ENCODE data around the gene PAXX. TPM values are rescaled to one million over a fixed set of nuclear protein-coding genes. Genes with fewer than 3 reads are reported as not detected.

Gene PAXX
- total RNA-seq, 2 donors from 2014 or later: 49.9 to 57.3 TPM

DNA sequence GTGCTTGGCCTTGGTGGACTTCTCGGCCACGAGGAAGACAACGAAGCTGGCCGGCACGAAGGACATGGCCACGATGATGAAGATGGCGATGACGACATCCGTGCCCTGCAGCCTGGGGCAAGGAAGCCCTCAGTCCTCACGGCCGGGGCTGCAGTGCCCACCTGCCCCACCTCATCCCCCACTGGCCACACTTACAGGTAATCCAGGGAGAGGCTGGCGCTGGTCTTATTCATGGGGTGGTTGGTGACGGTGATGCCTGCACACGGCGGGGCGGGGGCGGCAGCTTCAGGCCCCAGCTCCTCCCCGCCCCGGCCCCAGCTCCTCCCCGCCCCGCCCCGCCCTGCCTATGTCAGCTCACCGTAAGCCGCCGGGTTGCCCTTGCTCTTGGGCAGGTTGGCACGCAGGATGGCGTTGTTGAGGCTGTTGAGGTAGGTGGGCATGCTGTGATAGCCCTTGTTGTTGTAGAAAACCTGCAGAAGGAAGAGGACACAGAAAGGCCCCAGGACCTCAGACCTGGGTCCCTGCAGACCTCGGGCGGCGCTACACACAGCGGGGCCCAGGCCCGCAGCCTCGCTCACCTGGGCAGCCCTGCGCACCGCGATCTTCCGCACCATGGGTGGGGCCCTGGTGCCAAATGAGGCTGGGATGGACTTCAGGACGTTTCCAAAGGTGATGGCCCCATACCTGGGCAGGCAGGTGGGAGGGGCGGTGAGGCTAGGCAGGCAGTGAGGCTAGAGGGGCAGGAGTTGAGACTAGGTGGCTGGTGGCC lies 19.9 kb downstream of the PAXX start:
- no peak for TF ChIP-seq CTCF (IDR thresholded peaks at IDR 0.05)
- Histone ChIP-seq H3K27ac (no peak overlapping the region), H3K36me3 (peaks cover 21% of the 10 kb centered on the region), H3K4me1 (ENCODE audit: control insufficient read depth in 1 of 2, low read depth in 2 of 2) (no peaks in the 10 kb centered on the region), H3K9me3 (no peaks in the 10 kb centered on the region), H3K4me3 (no peak overlapping the region), H3K27me3 (replicated peaks; ENCODE audit: insufficient read depth) (no peaks in the 10 kb centered on the region)
- ATAC-seq (ENCODE audit: insufficient number of reproducible peaks, low FRiP score, low read depth) (no peak), DNase-seq (ENCODE audit: low spot score) (no peak)

GRCh38 chr9:137012694-137013570 lies 20.7 kb downstream of the PAXX start:
- Histone ChIP-seq H3K4me1 (ENCODE audit: control insufficient read depth in 1 of 2, low read depth in 2 of 2) (no peaks in the 10 kb centered on the region), H3K9me3 (no peaks in the 10 kb centered on the region), H3K4me3 (no peak overlapping the region), H3K36me3 (peaks cover 29% of the 10 kb centered on the region), H3K27ac (no peak overlapping the region), H3K27me3 (replicated peaks; ENCODE audit: insufficient read depth) (no peaks in the 10 kb centered on the region)
- no peak for ATAC-seq (ENCODE audit: insufficient number of reproducible peaks, low FRiP score, low read depth)
- no peak for DNase-seq (ENCODE audit: low spot score)
- no peak for TF ChIP-seq CTCF (IDR thresholded peaks at IDR 0.05)

GRCh38 chr9:137013571-137013940 lies 21.3 kb downstream of the PAXX start:
- no peak overlapping the region for H3K27ac ChIP-seq
- H3K4me1 ChIP-seq (ENCODE audit: control insufficient read depth in 1 of 2, low read depth in 2 of 2): no peaks in the 10 kb centered on the region
- H3K9me3 ChIP-seq: no peaks in the 10 kb centered on the region
- DNase-seq (ENCODE audit: low spot score) (no peak), ATAC-seq (ENCODE audit: insufficient number of reproducible peaks, low FRiP score, low read depth) (no peak)
- H3K36me3 ChIP-seq: peaks cover 31% of the 10 kb centered on the region
- H3K27me3 ChIP-seq (replicated peaks; ENCODE audit: insufficient read depth): no peaks in the 10 kb centered on the region
- no peak for TF ChIP-seq CTCF (IDR thresholded peaks at IDR 0.05)
- H3K4me3 ChIP-seq: no peak overlapping the region

DNA sequence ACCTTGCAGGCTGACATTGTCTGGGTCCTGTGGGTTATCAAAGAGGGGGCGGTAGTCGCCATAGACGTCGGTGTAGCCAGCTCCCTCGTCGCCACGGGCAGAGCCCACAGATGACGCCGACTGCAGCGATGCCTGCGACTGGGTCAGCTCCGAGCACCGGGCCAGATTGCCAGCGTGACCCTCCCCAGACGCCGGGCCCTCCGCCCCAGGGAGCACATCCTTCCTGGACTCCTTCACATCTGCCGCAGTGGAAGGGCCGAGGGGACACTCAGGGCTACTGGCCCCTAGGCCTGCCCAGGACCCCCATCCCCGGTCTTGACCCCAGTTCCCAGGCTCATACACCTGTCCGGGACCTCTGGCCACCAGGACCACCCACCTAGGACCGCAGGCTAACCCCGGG lies 21.9 kb downstream of the PAXX start:
- Histone ChIP-seq H3K27ac (no peak overlapping the region), H3K9me3 (no peaks in the 10 kb centered on the region), H3K4me1 (ENCODE audit: control insufficient read depth in 1 of 2, low read depth in 2 of 2) (no peaks in the 10 kb centered on the region), H3K36me3 (peaks cover 31% of the 10 kb centered on the region), H3K4me3 (no peak overlapping the region), H3K27me3 (replicated peaks; ENCODE audit: insufficient read depth) (no peaks in the 10 kb centered on the region)
- DNase-seq (ENCODE audit: low spot score) (no peak), ATAC-seq (ENCODE audit: insufficient number of reproducible peaks, low FRiP score, low read depth) (no peak)
- no peak for TF ChIP-seq CTCF (IDR thresholded peaks at IDR 0.05)

DNA sequence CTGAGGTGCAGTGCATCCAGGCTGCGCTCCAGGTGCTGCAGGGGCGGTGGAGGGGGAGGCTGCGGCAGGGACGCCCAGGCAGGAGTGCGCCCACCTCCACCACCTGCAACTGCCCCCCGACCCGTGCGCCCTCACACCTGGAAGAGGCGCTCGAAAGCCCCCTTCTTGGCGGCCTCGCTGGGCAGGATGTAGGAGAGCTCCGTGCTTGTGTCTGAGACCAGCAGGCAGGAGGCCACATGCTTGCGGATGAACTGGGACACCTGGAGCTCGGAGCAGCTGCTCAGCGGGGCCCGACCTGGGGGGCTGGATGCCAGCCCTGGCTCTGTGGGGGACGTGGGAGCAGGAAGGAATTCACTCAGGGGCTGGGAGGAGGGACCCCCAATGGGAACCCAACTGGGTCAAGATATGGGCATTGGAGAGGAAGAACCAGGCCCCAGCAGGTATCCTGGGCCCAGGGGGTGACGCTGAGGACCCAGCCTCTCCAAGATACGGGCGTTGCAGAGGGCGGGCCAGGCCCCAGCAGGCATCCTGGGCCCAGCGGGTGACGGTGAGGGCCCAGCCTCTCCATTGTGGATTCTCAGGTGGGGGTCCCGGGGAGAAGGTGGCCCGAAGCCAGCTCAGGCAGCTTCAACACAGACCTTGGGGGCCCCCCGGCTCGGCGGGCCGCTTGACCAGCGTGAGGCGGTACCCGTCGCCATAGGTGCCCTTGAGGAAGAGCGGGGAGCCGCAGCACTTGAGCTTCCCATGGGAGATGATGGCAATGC lies 22.7 kb downstream of the PAXX start:
- ATAC-seq (ENCODE audit: insufficient number of reproducible peaks, low FRiP score, low read depth) (no peak), DNase-seq (ENCODE audit: low spot score) (no peak)
- Histone ChIP-seq H3K27me3 (replicated peaks; ENCODE audit: insufficient read depth) (no peaks in the 10 kb centered on the region), H3K36me3 (peaks cover 27% of the 10 kb centered on the region), H3K4me3 (no peak overlapping the region), H3K4me1 (ENCODE audit: control insufficient read depth in 1 of 2, low read depth in 2 of 2) (no peaks in the 10 kb centered on the region), H3K9me3 (no peaks in the 10 kb centered on the region), H3K27ac (no peak overlapping the region)
- TF ChIP-seq CTCF (IDR thresholded peaks at IDR 0.05): no peak
